ENCODE data around the gene CCNJL.

GRCh38 chr5:160315968-160316367 is 3.6 kb upstream of the CCNJL start:
- TF ChIP-seq POLR2A (IDR thresholded peaks at IDR 0.05) (no peak), CTCF (IDR thresholded peaks at IDR 0.05) (no peak), EP300 (IDR thresholded peaks at IDR 0.05) (no peak)
